Neural cell (in vitro differentiated cells): ENCODE results near the gene ITGAX. TPM values are rescaled to one million over a fixed set of nuclear protein-coding genes. Genes with fewer than 3 reads are reported as not detected.

Experiments
- H2AFZ ChIP-seq: fragments of 200-600, 300-800 bp; sonication (generic), shearing (Covaris generic); 2 replicates; pipeline ENCODE4 v1.6.0; 2014; ENCODE audit warnings: low read depth, mild to moderate bottlenecking, antibody characterized with exemption, low read length, moderate library complexity
- H3F3A ChIP-seq: fragments of 200-600 bp; shearing (Covaris generic); 2 replicates; pipeline ENCODE4 v1.6.1; 2016; ENCODE audit warnings: mild to moderate bottlenecking, moderate library complexity, mixed read lengths, antibody characterized with exemption, low read length; ENCODE audit not compliant: insufficient read depth, poor library complexity, severe bottlenecking
- H3K27ac ChIP-seq: fragments of 200-600, 300-800 bp; sonication (generic), shearing (Covaris generic); 2 replicates; pipeline ENCODE4 v1.5.1; 2014; ENCODE audit warnings: mild to moderate bottlenecking, low read length, moderate library complexity
- H3K27me3 ChIP-seq: fragments of 300-800, 200-600 bp; sonication (generic), shearing (Covaris generic); 2 replicates; pipeline ENCODE4 v1.6.0; 2014; ENCODE audit warnings: mild to moderate bottlenecking, low read depth, low read length, moderate library complexity; ENCODE audit not compliant: insufficient read depth
- H3K36me3 ChIP-seq: fragments of 300-800, 200-600 bp; sonication (generic), shearing (Covaris generic); 2 replicates; pipeline ENCODE4 v1.5.1; 2014; ENCODE audit warnings: mild to moderate bottlenecking, antibody characterized with exemption, low read length, moderate library complexity; ENCODE audit not compliant: insufficient read depth
- H3K4me2 ChIP-seq: fragments of 300-800, 200-600 bp; sonication (generic), shearing (Covaris generic); 2 replicates; pipeline ENCODE4 v1.6.0; 2014; ENCODE audit warnings: mild to moderate bottlenecking, low read length
- H3K4me3 ChIP-seq: fragments of 300-800, 200-600 bp; sonication (generic), shearing (Covaris generic); 2 replicates; pipeline ENCODE4 v1.5.1; 2014; ENCODE audit warnings: mild to moderate bottlenecking, low read length, moderate library complexity
- H3K79me2 ChIP-seq: fragments of 200-600 bp; shearing (Covaris generic); replicated peaks from 2 replicates; pipeline ENCODE4 v1.6.0; 2014; ENCODE audit warnings: mild to moderate bottlenecking, low read length, moderate library complexity; ENCODE audit not compliant: insufficient read depth
- H3K9ac ChIP-seq: fragments of 300-800, 200-600 bp; sonication (generic), shearing (Covaris generic); 2 replicates; pipeline ENCODE4 v1.6.1; 2016; ENCODE audit warnings: mild to moderate bottlenecking, low read length, mixed read lengths
- H3K9me2 ChIP-seq: fragments of 200-600 bp; shearing (Covaris generic); 2 replicates; pipeline ENCODE4 v1.6.1; 2016; ENCODE audit warnings: mild to moderate bottlenecking, low read length, mixed read lengths; ENCODE audit not compliant: insufficient read depth
- H3K9me3 ChIP-seq: fragments of 200-600, 300-800 bp; sonication (generic), shearing (Covaris generic); 2 replicates; pipeline ENCODE4 v1.6.1; 2016; ENCODE audit warnings: mild to moderate bottlenecking, mixed run types, low read length, moderate library complexity, mixed read lengths
- H4K20me1 ChIP-seq: fragments of 200-600 bp; shearing (Covaris generic); 2 replicates; pipeline ENCODE4 v1.6.1; 2016; ENCODE audit warnings: mild to moderate bottlenecking, mixed run types; ENCODE audit not compliant: insufficient read depth
- EP300 ChIP-seq: fragments of 450-650 bp; conservative IDR thresholded peaks from 2 replicates; pipeline ENCODE4 v1.6.1; 2014; ENCODE audit warnings: antibody characterized with exemption, mild to moderate bottlenecking, moderate library complexity; ENCODE audit not compliant: poor library complexity, severe bottlenecking
- EZH2 ChIP-seq: fragments of 200-600, 300-800 bp; shearing (Covaris generic), sonication (generic); IDR thresholded peaks from 2 replicates; pipeline ENCODE4 v1.6.1; 2014; ENCODE audit warnings: antibody characterized with exemption, low read length, borderline replicate concordance, mild to moderate bottlenecking; ENCODE audit not compliant: insufficient read depth, poor library complexity, severe bottlenecking
- MXI1 ChIP-seq: fragments of 450-650 bp; conservative IDR thresholded peaks from 2 replicates; pipeline ENCODE4 v1.6.1; 2014; ENCODE audit warnings: antibody characterized with exemption, mild to moderate bottlenecking; ENCODE audit not compliant: poor library complexity, severe bottlenecking
- POLR2AphosphoS5 ChIP-seq: IDR thresholded peaks from 2 replicates; pipeline ENCODE4 v1.6.1; 2012
- RAD21 ChIP-seq: fragments of 450-650 bp; conservative IDR thresholded peaks from 2 replicates; pipeline ENCODE4 v1.6.1; 2014; ENCODE audit warnings: antibody characterized with exemption, mild to moderate bottlenecking, moderate library complexity
- SMC3 ChIP-seq: fragments of 450-650 bp; conservative IDR thresholded peaks from 2 replicates; pipeline ENCODE4 v1.6.1; 2014; ENCODE audit warnings: antibody characterized with exemption, mild to moderate bottlenecking, moderate library complexity; ENCODE audit not compliant: poor library complexity
- TAF1 ChIP-seq: IDR thresholded peaks from 2 replicates; pipeline ENCODE4 v1.6.1; 2012; ENCODE audit warnings: low read depth
- polyA plus RNA-seq: library from polyadenylated mRNA; depleted of rRNA; stranded (reverse); fragments of >200 nt; gene quantifications from 2 replicates; pipeline ENCODE4 v1.2.3, GENCODE V29; 2014
- TF ChIP-seq, protein P1 (sequence below): IDR thresholded peaks from 2 replicates; pipeline ENCODE4 v1.6.1; 2012; ENCODE audit warnings: borderline replicate concordance
- TF ChIP-seq, protein P2 (sequence below): fragments of 450-650 bp; IDR thresholded peaks from 2 replicates; pipeline ENCODE4 v1.5.1; 2014; ENCODE audit warnings: antibody characterized with exemption, mild to moderate bottlenecking, moderate library complexity; ENCODE audit not compliant: poor library complexity, severe bottlenecking

Gene ITGAX
- polyA plus RNA-seq, 1 donor from 2014 or later: not detected

DNA sequence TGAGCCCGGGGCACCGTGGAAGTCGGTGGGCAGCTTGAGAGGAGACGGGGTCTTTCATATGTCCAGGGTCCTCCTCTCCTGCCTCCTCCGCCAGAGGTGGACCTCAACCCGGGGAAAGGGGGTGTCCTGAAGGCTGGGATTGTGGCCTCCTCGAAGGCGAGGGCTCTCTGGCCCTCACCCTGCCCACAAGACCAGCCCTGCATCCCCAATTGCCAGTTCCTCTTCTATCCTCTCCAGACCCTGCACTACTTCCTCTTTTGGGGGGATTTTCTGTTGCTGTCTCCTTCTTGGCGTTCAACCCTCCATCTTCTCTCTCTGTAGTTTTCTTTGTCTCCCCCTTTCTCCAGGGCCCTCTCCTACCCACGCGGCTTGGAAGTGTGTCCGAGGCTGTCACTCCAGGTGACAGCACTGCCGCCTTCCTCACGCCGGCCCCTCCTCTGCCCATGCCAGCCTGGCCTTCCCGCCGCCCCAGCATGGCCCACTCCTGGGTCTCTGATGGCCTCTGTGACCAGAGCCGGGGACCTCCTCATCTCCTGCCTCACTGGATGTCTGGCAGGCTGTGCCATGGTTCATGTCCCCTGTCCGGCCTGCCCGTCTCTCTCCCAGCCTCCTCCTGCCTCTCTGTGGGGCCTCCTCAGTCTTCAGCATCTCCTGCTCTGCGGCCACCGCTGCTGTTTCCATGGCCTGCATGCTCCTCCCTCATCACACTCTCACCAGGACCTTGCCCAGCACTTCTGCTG, 2.4 kb upstream of the ITGAX start:
- Histone ChIP-seq H3K36me3 (no peaks in the 10 kb centered on the region), H3K79me2 (no peaks in the 10 kb centered on the region), H3K4me3 (no peak overlapping the region), H3K9me2 (no peaks in the 10 kb centered on the region), H3F3A (no peaks in the 10 kb centered on the region), H2AFZ (no peak overlapping the region), H3K4me2 (no peak overlapping the region), H3K27me3 (no peaks in the 10 kb centered on the region), H3K9ac (no peak overlapping the region), H3K9me3 (no peaks in the 10 kb centered on the region), H4K20me1 (no peaks in the 10 kb centered on the region), H3K27ac (no peak overlapping the region)
- no peak for TF ChIP-seq MXI1
- no peak for TF ChIP-seq SMC3
- TF ChIP-seq TAF1: no peak
- no peak for TF ChIP-seq POLR2AphosphoS5
- TF ChIP-seq, protein P1, sequence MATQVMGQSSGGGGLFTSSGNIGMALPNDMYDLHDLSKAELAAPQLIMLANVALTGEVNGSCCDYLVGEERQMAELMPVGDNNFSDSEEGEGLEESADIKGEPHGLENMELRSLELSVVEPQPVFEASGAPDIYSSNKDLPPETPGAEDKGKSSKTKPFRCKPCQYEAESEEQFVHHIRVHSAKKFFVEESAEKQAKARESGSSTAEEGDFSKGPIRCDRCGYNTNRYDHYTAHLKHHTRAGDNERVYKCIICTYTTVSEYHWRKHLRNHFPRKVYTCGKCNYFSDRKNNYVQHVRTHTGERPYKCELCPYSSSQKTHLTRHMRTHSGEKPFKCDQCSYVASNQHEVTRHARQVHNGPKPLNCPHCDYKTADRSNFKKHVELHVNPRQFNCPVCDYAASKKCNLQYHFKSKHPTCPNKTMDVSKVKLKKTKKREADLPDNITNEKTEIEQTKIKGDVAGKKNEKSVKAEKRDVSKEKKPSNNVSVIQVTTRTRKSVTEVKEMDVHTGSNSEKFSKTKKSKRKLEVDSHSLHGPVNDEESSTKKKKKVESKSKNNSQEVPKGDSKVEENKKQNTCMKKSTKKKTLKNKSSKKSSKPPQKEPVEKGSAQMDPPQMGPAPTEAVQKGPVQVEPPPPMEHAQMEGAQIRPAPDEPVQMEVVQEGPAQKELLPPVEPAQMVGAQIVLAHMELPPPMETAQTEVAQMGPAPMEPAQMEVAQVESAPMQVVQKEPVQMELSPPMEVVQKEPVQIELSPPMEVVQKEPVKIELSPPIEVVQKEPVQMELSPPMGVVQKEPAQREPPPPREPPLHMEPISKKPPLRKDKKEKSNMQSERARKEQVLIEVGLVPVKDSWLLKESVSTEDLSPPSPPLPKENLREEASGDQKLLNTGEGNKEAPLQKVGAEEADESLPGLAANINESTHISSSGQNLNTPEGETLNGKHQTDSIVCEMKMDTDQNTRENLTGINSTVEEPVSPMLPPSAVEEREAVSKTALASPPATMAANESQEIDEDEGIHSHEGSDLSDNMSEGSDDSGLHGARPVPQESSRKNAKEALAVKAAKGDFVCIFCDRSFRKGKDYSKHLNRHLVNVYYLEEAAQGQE: no peak
- no peak for TF ChIP-seq RAD21
- TF ChIP-seq EZH2: no peak
- TF ChIP-seq EP300: no peak
- TF ChIP-seq, protein P2, sequence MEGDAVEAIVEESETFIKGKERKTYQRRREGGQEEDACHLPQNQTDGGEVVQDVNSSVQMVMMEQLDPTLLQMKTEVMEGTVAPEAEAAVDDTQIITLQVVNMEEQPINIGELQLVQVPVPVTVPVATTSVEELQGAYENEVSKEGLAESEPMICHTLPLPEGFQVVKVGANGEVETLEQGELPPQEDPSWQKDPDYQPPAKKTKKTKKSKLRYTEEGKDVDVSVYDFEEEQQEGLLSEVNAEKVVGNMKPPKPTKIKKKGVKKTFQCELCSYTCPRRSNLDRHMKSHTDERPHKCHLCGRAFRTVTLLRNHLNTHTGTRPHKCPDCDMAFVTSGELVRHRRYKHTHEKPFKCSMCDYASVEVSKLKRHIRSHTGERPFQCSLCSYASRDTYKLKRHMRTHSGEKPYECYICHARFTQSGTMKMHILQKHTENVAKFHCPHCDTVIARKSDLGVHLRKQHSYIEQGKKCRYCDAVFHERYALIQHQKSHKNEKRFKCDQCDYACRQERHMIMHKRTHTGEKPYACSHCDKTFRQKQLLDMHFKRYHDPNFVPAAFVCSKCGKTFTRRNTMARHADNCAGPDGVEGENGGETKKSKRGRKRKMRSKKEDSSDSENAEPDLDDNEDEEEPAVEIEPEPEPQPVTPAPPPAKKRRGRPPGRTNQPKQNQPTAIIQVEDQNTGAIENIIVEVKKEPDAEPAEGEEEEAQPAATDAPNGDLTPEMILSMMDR: no peak

DNA sequence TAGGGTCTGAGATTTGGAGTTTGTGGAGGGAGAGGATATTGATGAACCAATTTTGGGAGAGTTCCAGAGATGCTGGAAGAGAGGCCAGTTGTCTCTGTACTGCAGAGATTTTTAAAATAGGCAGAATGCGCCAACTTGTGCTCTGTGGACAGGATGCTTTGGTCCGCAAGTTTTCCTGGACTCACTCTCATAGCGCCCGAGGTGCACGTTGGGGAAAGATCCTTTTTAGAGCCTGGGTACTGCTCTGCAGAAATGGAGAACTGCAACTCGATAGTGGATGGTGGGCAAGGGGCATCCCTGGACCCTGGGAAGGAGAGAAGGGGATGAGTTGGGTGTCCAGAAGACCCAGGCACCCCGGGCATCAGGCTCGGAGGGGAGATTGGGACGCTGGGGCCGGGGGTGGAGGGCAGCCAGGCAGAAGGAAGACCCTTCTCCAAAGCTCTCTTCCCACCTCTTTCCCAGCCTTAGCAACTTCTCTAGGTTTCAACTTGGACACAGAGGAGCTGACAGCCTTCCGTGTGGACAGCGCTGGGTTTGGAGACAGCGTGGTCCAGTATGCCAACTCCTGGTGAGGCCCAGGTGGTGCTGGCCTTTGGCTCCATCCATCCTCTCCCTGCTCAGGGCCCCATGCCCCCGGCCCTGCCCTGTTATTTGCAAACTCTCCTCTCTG, 590 bp downstream of the ITGAX start:
- TF ChIP-seq EP300 (no peak), MXI1 (no peak), SMC3 (no peak)
- TF ChIP-seq, protein P2: no peak

More for the DNA sequence above, 590 bp downstream of the ITGAX start:
- Histone ChIP-seq H3K9me3 (no peaks in the 10 kb centered on the region), H3K4me2 (no peak overlapping the region), H3K9ac (no peak overlapping the region), H3F3A (no peaks in the 10 kb centered on the region), H3K27ac (no peak overlapping the region), H3K9me2 (no peaks in the 10 kb centered on the region), H3K36me3 (no peaks in the 10 kb centered on the region), H2AFZ (no peak overlapping the region), H3K79me2 (no peaks in the 10 kb centered on the region), H3K4me3 (no peak overlapping the region), H4K20me1 (no peaks in the 10 kb centered on the region), H3K27me3 (no peaks in the 10 kb centered on the region)
